WTC11 (cell line): ENCODE data around the gene KSR1.
"Not testable (repeated sequence)": the region's sequence is repeated elsewhere in the genome, so short reads cannot be mapped to it uniquely, and the experiment has no call there.

Experiments used
- ARID4B ChIP-seq: sonication (generic); formaldehyde crosslinking; IDR thresholded peaks from 2 replicates; pipeline ENCODE4 v1.8.0; 2023; ENCODE audit warnings: missing genetic modification reagents, mild to moderate bottlenecking, borderline replicate concordance
- ATF1 ChIP-seq: sonication (generic); formaldehyde crosslinking; IDR thresholded peaks from 2 replicates; pipeline ENCODE4 v1.8.1; 2023; ENCODE audit warnings: mild to moderate bottlenecking, moderate library complexity, missing genetic modification reagents
- ATF2 ChIP-seq: sonication (generic); formaldehyde crosslinking; IDR thresholded peaks from 2 replicates; pipeline ENCODE4 v1.8.1; 2022; ENCODE audit warnings: low read depth, missing genetic modification reagents, borderline replicate concordance
- CREB1 ChIP-seq: sonication (generic); formaldehyde crosslinking; IDR thresholded peaks from 2 replicates; pipeline ENCODE4 v1.8.0; 2023; ENCODE audit warnings: mild to moderate bottlenecking, missing genetic modification reagents
- CTCF ChIP-seq: fragments of 200-600 bp; IDR thresholded peaks from 2 replicates; pipeline ENCODE4 v1.8.0; 2022; ENCODE audit warnings: antibody characterized with exemption
- ELF4 ChIP-seq: sonication (generic); formaldehyde crosslinking; IDR thresholded peaks from 2 replicates; pipeline ENCODE4 v1.8.1; 2022; ENCODE audit warnings: low read depth, mild to moderate bottlenecking, moderate library complexity, missing genetic modification reagents
- FOXK1 ChIP-seq: sonication (generic); formaldehyde crosslinking; IDR thresholded peaks from 2 replicates; pipeline ENCODE4 v1.8.0; 2022; ENCODE audit warnings: mild to moderate bottlenecking, moderate library complexity, missing genetic modification reagents
- JUN ChIP-seq: sonication (generic); formaldehyde crosslinking; IDR thresholded peaks from 2 replicates; pipeline ENCODE4 v1.8.0; 2023; ENCODE audit warnings: mild to moderate bottlenecking, missing genetic modification reagents
- USF1 ChIP-seq: sonication (generic); formaldehyde crosslinking; IDR thresholded peaks from 2 replicates; pipeline ENCODE4 v1.8.0; 2022; ENCODE audit warnings: mild to moderate bottlenecking, missing genetic modification reagents
- USF2 ChIP-seq: sonication (generic); formaldehyde crosslinking; IDR thresholded peaks from 2 replicates; pipeline ENCODE4 v1.8.1; 2023; ENCODE audit warnings: mild to moderate bottlenecking, missing genetic modification reagents, moderate library complexity
- ZBTB21 ChIP-seq: sonication (generic); formaldehyde crosslinking; IDR thresholded peaks from 2 replicates; pipeline ENCODE4 v1.8.1; 2023; ENCODE audit warnings: mild to moderate bottlenecking, missing genetic modification reagents, borderline replicate concordance
- ZBTB43 ChIP-seq: sonication (generic); formaldehyde crosslinking; IDR thresholded peaks from 2 replicates; pipeline ENCODE4 v1.8.1; 2023; ENCODE audit warnings: mild to moderate bottlenecking, missing genetic modification reagents
- ZNF317 ChIP-seq: sonication (generic); formaldehyde crosslinking; IDR thresholded peaks from 2 replicates; pipeline ENCODE4 v1.8.1; 2023; ENCODE audit warnings: low read depth, mild to moderate bottlenecking, moderate library complexity, missing genetic modification reagents, borderline replicate concordance
- ZNF512 ChIP-seq: sonication (generic); formaldehyde crosslinking; IDR thresholded peaks from 2 replicates; pipeline ENCODE4 v1.8.1; 2022; ENCODE audit warnings: missing genetic modification reagents, borderline replicate concordance

GRCh38 chr17:27421626-27422025 is 34.6 kb upstream of the KSR1 start:
- not testable (repeated sequence) for TF ChIP-seq USF2 (CRISPR knock-in tag); CTCF; ARID4B (CRISPR knock-in tag); ZNF512 (CRISPR knock-in tag); ZBTB43 (CRISPR knock-in tag); ELF4 (CRISPR knock-in tag); ATF2 (CRISPR knock-in tag); CREB1 (CRISPR knock-in tag); USF1 (CRISPR knock-in tag); FOXK1 (CRISPR knock-in tag); ZNF317 (CRISPR knock-in tag); JUN (CRISPR knock-in tag); ATF1 (CRISPR knock-in tag); ZBTB21
